ENCODE measurements around the gene BACH1. TPM values are rescaled to one million over a fixed set of nuclear protein-coding genes. Genes with fewer than 3 reads are reported as not detected.

BACH1 gene
- total RNA-seq, 1 donor from 2014 or later, result 93.8 TPM

DNA sequence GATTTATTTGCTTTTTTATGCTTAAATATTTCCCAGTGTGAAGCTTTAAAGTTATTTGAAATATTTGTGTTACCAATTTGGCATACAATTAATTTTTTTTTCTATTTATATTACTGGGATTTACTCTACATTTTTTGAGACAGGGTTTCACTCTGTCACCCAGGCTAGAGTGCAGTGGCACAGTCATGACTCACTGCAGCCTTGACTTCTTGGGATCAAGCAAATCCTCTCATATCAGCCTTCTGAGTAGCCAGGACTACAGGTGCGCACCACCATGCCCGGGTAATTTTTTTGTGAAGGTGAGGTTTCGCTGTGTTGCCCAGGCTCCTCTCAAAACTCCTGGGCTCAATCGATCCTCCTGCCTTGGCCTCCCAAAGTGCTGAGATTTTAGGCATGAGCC, 39.5 kb downstream of the BACH1 start:
- Mint-ChIP-seq H3K9me3 (ENCODE audit: unreplicated experiment) (no peaks in the 10 kb centered on the region), H3K36me3 (ENCODE audit: unreplicated experiment) (peaks cover 23% of the 10 kb centered on the region), H3K4me1 (ENCODE audit: unreplicated experiment) (peaks cover 65% of the 10 kb centered on the region), H3K27me3 (ENCODE audit: unreplicated experiment) (no peaks in the 10 kb centered on the region), H3K4me3 (ENCODE audit: unreplicated experiment) (no peak overlapping the region), H3K27ac (ENCODE audit: unreplicated experiment) (no peak overlapping the region)
- no peak for DNase-seq (ENCODE audit: extremely low spot score, unreplicated experiment)
- TF ChIP-seq CTCF (IDR thresholded peaks at IDR 0.05), result no peak

GRCh38 chr21:29340228-29340627, 41.5 kb downstream of the BACH1 start:
- Mint-ChIP-seq H3K27ac (ENCODE audit: unreplicated experiment) (peak overlapping the region; percentile 42), H3K4me3 (ENCODE audit: unreplicated experiment) (no peak overlapping the region), H3K9me3 (ENCODE audit: unreplicated experiment) (no peaks in the 10 kb centered on the region), H3K4me1 (ENCODE audit: unreplicated experiment) (peaks cover 62% of the 10 kb centered on the region), H3K36me3 (ENCODE audit: unreplicated experiment) (peaks cover 23% of the 10 kb centered on the region), H3K27me3 (ENCODE audit: unreplicated experiment) (no peaks in the 10 kb centered on the region)
- no peak for TF ChIP-seq CTCF (IDR thresholded peaks at IDR 0.05)
- no peak for DNase-seq (ENCODE audit: extremely low spot score, unreplicated experiment)

- peak overlapping the region; percentile 79 for H3K27ac Mint-ChIP-seq (ENCODE audit: unreplicated experiment)
- H3K36me3 Mint-ChIP-seq (ENCODE audit: unreplicated experiment), result peaks cover 15% of the 10 kb centered on the region
- H3K4me3 Mint-ChIP-seq (ENCODE audit: unreplicated experiment), result peak overlapping the region; percentile 16
- no peaks in the 10 kb centered on the region for H3K27me3 Mint-ChIP-seq (ENCODE audit: unreplicated experiment)
- no peak for TF ChIP-seq CTCF (IDR thresholded peaks at IDR 0.05)
- DNase-seq (ENCODE audit: extremely low spot score, unreplicated experiment), result no peak
- H3K4me1 Mint-ChIP-seq (ENCODE audit: unreplicated experiment), result peaks cover 47% of the 10 kb centered on the region
- H3K9me3 Mint-ChIP-seq (ENCODE audit: unreplicated experiment), result no peaks in the 10 kb centered on the region
Measured at GRCh38 chr21:29342363-29342957, 43.7 kb downstream of the BACH1 start.

DNA sequence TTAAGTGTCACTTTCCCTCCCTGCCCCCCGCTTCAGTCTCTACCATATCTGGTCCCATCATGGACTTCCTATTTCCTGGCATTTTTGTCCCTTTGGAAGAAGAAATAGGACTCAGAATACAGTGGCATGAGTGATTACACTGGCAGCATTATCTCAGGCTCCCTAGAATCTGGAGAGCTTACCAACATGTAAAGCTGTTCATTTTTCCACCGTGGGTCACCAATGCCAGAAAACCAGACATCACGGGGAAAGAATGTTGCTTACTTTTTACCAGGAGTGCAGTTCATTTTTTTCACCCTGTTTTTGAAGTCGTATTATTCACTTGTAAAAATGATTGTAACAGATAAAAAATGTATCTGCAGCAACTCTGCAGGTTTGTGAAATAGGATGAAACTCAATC, 44.8 kb downstream of the BACH1 start:
- Mint-ChIP-seq H3K27ac (ENCODE audit: unreplicated experiment) (peak overlapping the region; percentile 79), H3K4me3 (ENCODE audit: unreplicated experiment) (no peak overlapping the region), H3K4me1 (ENCODE audit: unreplicated experiment) (peaks cover 55% of the 10 kb centered on the region), H3K36me3 (ENCODE audit: unreplicated experiment) (peaks cover 15% of the 10 kb centered on the region), H3K9me3 (ENCODE audit: unreplicated experiment) (no peaks in the 10 kb centered on the region), H3K27me3 (ENCODE audit: unreplicated experiment) (no peaks in the 10 kb centered on the region)
- TF ChIP-seq CTCF (IDR thresholded peaks at IDR 0.05), result no peak
- no peak for DNase-seq (ENCODE audit: extremely low spot score, unreplicated experiment)

- Mint-ChIP-seq H3K4me3 (ENCODE audit: unreplicated experiment) (no peak overlapping the region), H3K4me1 (ENCODE audit: unreplicated experiment) (peaks cover 45% of the 10 kb centered on the region), H3K27me3 (ENCODE audit: unreplicated experiment) (no peaks in the 10 kb centered on the region), H3K36me3 (ENCODE audit: unreplicated experiment) (peaks cover 10% of the 10 kb centered on the region), H3K9me3 (ENCODE audit: unreplicated experiment) (no peaks in the 10 kb centered on the region), H3K27ac (ENCODE audit: unreplicated experiment) (no peak overlapping the region)
- no peak for DNase-seq (ENCODE audit: extremely low spot score, unreplicated experiment)
- no peak for TF ChIP-seq CTCF (IDR thresholded peaks at IDR 0.05)
Measured at GRCh38 chr21:29346281-29346680, 47.6 kb downstream of the BACH1 start.

Data from osteocyte (in vitro differentiated cells).